Neural cell (in vitro differentiated cells): Measurements from ENCODE around the gene DHRS12.

Experiments
- CTCF ChIP-seq: fragments of 450-650 bp; IDR thresholded peaks from 2 replicates; pipeline ENCODE4 v1.5.1; 2014; ENCODE audit warnings: antibody characterized with exemption, mild to moderate bottlenecking, moderate library complexity; ENCODE audit not compliant: poor library complexity, severe bottlenecking
- EZH2 ChIP-seq: fragments of 200-600, 300-800 bp; shearing (Covaris generic), sonication (generic); IDR thresholded peaks from 2 replicates; pipeline ENCODE4 v1.6.1; 2014; ENCODE audit warnings: antibody characterized with exemption, low read length, borderline replicate concordance, mild to moderate bottlenecking; ENCODE audit not compliant: insufficient read depth, poor library complexity, severe bottlenecking
- POLR2AphosphoS5 ChIP-seq: IDR thresholded peaks from 2 replicates; pipeline ENCODE4 v1.6.1; 2012

GRCh38 chr13:51848674-51849073 lies 44.7 kb upstream of the DHRS12 start:
- TF ChIP-seq POLR2AphosphoS5 (no peak), CTCF (no peak), EZH2 (no peak)
